ENCODE measurements around the gene IGSF3. TPM values are rescaled to one million over a fixed set of nuclear protein-coding genes. Genes with fewer than 3 reads are reported as not detected.
A peak's percentile ranks its signal among the peaks of the same experiment; 100 is the strongest.

Gene IGSF3
- total RNA-seq, 4 donors from 2014 or later: 42.2 to 60.0 (median 55.4) TPM

DNA sequence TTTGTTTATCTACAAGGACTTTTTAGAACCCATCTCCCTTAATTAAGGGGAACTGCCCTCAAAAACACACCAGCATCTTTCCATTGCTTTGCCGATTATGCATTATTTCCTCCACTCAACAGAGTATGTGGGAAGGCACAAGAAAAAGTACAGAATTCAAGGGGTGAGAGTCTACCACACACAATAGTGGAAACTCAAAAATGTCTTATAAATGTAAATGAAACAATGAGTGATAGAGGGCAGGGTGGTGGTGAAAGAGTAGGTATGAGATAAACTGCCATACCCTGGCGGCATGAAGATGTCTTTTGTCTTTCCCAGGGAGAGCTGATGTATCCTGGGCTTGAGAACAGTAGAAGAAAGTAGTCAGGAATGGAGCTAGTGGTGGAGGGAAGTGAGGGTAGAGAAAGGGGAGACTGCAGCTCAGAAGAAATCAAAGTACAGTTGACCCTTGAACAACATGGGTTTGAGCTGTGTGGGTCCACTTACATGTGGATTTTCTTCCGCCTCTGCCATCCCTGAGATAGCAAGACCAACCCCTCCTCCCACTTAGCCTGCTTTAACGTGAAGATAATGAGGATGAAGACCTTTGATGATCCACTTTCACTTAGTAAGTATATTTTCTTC lies 121.1 kb downstream of the IGSF3 start:
- intact Hi-C loops (cut with DNase I): no loop called here
- H3K4me3 ChIP-seq: no peak overlapping the region
- DNase-seq: no peak
- H3K9me3 ChIP-seq: no peaks in the 10 kb centered on the region
- peaks cover 8 to 34% (median 9%) of the 10 kb centered on the region in 3 donors for H3K4me1 ChIP-seq
- no peaks in the 10 kb centered on the region for H3K27me3 ChIP-seq
- TF ChIP-seq, protein P1, sequence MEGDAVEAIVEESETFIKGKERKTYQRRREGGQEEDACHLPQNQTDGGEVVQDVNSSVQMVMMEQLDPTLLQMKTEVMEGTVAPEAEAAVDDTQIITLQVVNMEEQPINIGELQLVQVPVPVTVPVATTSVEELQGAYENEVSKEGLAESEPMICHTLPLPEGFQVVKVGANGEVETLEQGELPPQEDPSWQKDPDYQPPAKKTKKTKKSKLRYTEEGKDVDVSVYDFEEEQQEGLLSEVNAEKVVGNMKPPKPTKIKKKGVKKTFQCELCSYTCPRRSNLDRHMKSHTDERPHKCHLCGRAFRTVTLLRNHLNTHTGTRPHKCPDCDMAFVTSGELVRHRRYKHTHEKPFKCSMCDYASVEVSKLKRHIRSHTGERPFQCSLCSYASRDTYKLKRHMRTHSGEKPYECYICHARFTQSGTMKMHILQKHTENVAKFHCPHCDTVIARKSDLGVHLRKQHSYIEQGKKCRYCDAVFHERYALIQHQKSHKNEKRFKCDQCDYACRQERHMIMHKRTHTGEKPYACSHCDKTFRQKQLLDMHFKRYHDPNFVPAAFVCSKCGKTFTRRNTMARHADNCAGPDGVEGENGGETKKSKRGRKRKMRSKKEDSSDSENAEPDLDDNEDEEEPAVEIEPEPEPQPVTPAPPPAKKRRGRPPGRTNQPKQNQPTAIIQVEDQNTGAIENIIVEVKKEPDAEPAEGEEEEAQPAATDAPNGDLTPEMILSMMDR (IDR thresholded peaks at IDR 0.05): no peak
- no peak for TF ChIP-seq POLR2A (IDR thresholded peaks at IDR 0.05)
- WGBS, 2 donors: 81 to 86% methylated on average over 4 of the region's 4 CpGs
- H3K36me3 ChIP-seq: peaks cover 0 to 26% (median 8%) of the 10 kb centered on the region in 3 donors
- H3K27ac ChIP-seq: no peak overlapping the region

DNA sequence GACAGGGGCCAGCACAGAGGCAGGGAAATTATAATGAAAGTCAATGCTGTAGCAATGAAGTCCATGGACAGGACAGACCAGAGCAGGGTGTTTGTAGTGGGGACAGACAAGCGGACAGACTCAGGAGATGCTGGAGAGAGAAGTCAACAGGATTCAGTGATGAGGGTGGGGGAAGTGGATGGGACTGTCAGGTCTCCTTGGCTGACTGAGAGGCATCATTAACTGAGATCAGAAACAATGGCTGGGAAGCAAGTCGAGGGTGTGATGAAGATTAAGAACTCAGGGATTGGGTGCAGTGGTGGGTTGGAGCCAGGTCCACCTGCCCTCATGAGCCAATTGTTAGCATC lies 122.2 kb downstream of the IGSF3 start:
- H3K4me1 ChIP-seq: peaks cover 8 to 39% (median 9%) of the 10 kb centered on the region in 3 donors
- DNase-seq: no peak
- H3K9me3 ChIP-seq: no peaks in the 10 kb centered on the region
- no peak overlapping the region for H3K4me3 ChIP-seq
- TF ChIP-seq POLR2A (IDR thresholded peaks at IDR 0.05): no peak
- TF ChIP-seq, protein P1 (IDR thresholded peaks at IDR 0.05): no peak
- H3K27ac ChIP-seq: no peak overlapping the region
- intact Hi-C loops (cut with DNase I): no loop called here
- H3K36me3 ChIP-seq: peaks cover 0 to 38% (median 8%) of the 10 kb centered on the region in 3 donors
- WGBS, 2 donors: 78 to 87% methylated on average over 2 of the region's 2 CpGs
- no peaks in the 10 kb centered on the region for H3K27me3 ChIP-seq

DNA sequence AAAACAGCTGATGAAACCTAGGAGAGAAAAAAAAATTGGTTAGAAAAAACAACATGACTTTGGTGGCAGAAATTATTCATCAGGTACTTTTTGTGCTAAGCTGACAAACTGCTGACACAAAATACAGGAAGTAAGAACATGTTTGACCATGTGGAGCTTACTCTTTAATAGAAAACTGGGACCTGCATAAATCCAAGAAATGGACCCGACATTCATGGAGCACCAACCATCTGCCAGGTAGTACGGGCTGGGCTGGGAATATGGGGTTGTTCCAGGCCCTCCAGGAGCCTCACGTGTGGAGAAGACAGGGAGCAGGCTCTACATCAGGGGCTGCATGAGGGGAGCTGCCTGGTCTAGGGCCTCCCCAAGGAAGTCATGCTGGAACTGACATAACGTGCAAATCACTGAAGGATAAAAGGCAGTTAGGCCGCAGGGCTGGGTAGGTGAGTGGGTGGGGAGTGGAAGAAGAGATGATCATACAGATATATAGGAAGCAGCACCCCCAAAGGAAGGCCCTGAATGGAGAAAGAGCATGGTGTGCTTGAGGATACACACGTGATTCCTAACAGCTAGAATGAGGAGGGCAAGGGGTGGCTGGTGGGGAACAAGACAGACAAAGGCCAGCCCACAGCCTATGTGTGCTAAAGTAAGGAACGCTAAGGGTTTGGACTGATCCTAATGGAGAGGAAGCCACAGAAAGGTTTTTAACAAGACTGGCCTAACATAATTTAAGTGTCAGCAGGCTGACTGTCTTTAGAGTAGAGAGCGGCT lies 122.8 kb downstream of the IGSF3 start:
- 58 to 66% methylated on average over 7 to 8 of the region's 8 CpGs for whole genome bisulfite sequencing, 2 donors
- H3K4me1 ChIP-seq: peaks cover 8 to 43% (median 9%) of the 10 kb centered on the region in 3 donors
- intact Hi-C loops (cut with DNase I): no loop called here
- H3K27me3 ChIP-seq: no peaks in the 10 kb centered on the region
- peak overlapping the region in 2 of 4 donors; percentile 14 to 33 for H3K27ac ChIP-seq
- DNase-seq: no peak
- H3K9me3 ChIP-seq: no peaks in the 10 kb centered on the region
- TF ChIP-seq, protein P1 (IDR thresholded peaks at IDR 0.05): no peak
- no peak for TF ChIP-seq POLR2A (IDR thresholded peaks at IDR 0.05)
- no peak overlapping the region for H3K4me3 ChIP-seq
- H3K36me3 ChIP-seq: peaks cover 0 to 43% (median 8%) of the 10 kb centered on the region in 3 donors

DNA sequence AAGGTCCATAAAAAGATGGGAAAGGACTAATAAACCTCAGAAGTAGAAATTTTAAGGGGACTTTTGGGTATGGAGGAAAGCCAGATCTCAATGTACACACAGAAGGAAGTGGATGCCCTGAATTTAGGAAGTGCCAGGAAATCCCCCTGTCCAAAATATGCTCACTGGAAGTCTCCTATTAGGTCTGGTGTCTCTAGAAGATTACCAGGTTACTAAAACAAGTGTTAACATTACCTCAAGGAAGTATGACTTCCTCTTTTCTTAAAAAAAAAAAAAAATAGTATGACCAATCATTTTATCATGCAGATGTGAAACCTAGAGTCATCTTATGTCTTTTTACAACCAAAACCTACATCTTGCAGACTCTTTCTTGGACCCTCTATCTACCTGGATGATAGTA lies 127.4 kb downstream of the IGSF3 start:
- Histone ChIP-seq H3K9me3 (no peaks in the 10 kb centered on the region), H3K27ac (no peak overlapping the region), H3K4me3 (no peak overlapping the region), H3K27me3 (no peaks in the 10 kb centered on the region), H3K36me3 (peaks cover 0 to 72% (median 14%) of the 10 kb centered on the region in 3 donors), H3K4me1 (peaks cover 16 to 71% (median 19%) of the 10 kb centered on the region in 3 donors)
- TF ChIP-seq, protein P1 (IDR thresholded peaks at IDR 0.05): no peak
- TF ChIP-seq POLR2A (IDR thresholded peaks at IDR 0.05): no peak
- intact Hi-C loops (cut with DNase I): no loop called here
- no peak for DNase-seq

DNA sequence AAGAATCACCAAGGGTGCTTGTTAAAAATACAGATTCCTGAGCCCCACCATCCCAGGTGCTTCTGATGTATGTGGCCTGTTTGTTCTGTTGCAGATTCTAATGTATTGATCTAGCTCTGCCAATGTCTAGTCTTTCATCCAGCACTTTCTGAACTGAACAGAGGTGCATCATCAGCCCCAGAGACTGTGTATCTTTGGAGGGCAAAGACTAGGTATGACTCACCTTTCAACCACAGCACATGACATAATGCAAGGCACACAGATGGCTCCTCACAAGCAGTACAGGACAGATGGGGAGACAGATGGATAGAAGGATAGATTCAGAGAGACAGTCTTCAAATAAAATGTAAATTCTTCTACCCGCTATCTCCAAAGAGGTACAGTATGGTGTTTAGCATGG lies 129.0 kb downstream of the IGSF3 start:
- DNase-seq: no peak
- TF ChIP-seq, protein P1 (IDR thresholded peaks at IDR 0.05): no peak
- no peak for TF ChIP-seq POLR2A (IDR thresholded peaks at IDR 0.05)
- peak overlapping the region in 3 of 4 donors; percentile 10 to 77 (median 13) for H3K27ac ChIP-seq
- intact Hi-C loops (cut with DNase I): no loop called here
- no peaks in the 10 kb centered on the region for H3K27me3 ChIP-seq
- H3K9me3 ChIP-seq: no peaks in the 10 kb centered on the region
- no peak overlapping the region for H3K4me3 ChIP-seq
- peaks cover 8 to 56% (median 9%) of the 10 kb centered on the region in 3 donors for H3K4me1 ChIP-seq
- 88 to 100% methylated on average over 1 of the region's 1 CpG for whole genome bisulfite sequencing, 2 donors
- peaks cover 3 to 82% (median 18%) of the 10 kb centered on the region in 3 donors for H3K36me3 ChIP-seq

Data from esophagus squamous epithelium (tissue), 5 donors.